ENCODE results near the gene FBXW11.

FBXW11 gene

DNA sequence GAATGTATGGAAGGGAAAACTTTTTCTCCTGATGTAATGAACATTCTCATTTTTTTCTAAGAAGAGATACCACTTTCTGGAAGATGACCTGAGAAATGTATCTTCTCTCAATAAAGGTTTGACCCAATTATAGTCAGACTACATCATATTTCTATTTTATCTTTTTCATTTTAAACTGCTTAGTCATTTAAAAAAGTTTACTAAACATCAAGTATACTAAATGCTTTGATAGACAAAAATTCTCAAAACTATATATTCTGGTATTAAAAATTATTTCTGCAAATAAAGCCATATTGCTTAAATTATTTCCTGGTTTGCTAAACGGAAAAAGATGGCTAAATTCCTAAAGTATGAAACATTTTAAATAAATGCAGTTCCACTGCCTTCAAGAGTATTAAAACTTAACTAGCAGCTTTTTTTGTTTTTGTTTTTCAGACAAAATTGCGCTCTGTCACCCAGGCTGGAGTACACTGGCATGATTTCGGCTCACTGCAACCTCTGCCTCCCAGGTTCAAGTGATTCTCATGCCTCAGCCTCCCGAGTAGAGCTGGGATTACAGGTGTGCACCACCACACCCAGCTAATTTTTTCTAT lies 37.1 kb downstream of the FBXW11 start:
- Histone ChIP-seq H3K4me1 (no peaks in the 10 kb centered on the region; the same call in 1 of the 2 replicates), H3K4me3 (no peak overlapping the region), H3K9me3 (no peaks in the 10 kb centered on the region), H3K36me3 (replicated peaks) (no peaks in the 10 kb centered on the region), H3K27me3 (ENCODE audit: low read depth) (no peaks in the 10 kb centered on the region)
- in situ Hi-C loops (cut with MboI; ENCODE audit: low sequenced_read_pairs) = no loop called here
- DNase-seq (ENCODE audit: low spot score in 2 of 2) = no peak

DNA sequence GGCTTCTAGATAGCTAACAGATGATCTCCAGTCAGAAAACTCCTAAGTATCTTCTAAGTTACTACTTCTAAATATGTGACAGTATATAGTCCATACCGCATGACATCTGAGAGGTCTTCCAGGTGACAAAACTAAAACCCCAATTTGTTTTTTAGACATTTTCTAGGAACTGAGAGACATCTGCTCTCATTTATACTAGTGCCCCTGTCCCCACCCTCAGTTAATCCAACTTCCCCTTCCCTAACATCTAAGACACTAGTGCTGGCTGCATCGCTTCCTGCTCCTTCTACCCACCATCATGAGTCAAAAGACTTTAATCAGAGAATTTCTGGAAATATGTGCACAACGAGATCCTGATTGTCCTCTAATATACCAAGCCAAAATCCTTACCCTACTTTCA lies 37.9 kb downstream of the FBXW11 start:
- Histone ChIP-seq H3K9me3 (no peaks in the 10 kb centered on the region), H3K36me3 (replicated peaks) (no peaks in the 10 kb centered on the region), H3K27me3 (ENCODE audit: low read depth) (no peaks in the 10 kb centered on the region), H3K4me3 (no peak overlapping the region), H3K4me1 (peaks cover 4% of the 10 kb centered on the region)
- DNase-seq (ENCODE audit: low spot score in 2 of 2) = no peak
- in situ Hi-C loops (cut with MboI; ENCODE audit: low sequenced_read_pairs) = no loop called here

DNA sequence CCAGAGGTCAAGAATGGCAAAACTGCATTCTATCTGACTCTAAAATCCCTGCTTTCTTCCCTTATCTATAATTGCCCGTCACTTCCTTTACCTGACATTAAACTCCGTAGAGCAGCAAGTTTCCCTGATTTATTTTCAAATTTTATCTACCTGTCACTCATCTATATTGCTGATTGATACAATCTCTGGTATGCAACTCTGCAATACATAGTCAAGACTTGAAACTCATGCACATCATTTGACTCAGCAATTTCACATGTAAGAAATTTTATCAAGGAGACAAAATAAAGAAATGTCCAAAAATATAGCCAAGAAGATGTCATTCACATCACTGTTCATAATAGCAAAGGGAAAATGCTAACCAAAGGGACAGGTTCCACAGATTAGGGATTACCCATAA lies 39.5 kb downstream of the FBXW11 start:
- Histone ChIP-seq H3K4me3 (no peak overlapping the region), H3K4me1 (peaks cover 4% of the 10 kb centered on the region), H3K27me3 (ENCODE audit: low read depth) (no peaks in the 10 kb centered on the region), H3K36me3 (replicated peaks) (no peaks in the 10 kb centered on the region), H3K9me3 (no peaks in the 10 kb centered on the region)
- in situ Hi-C loops (cut with MboI; ENCODE audit: low sequenced_read_pairs) = no loop called here
- DNase-seq (ENCODE audit: low spot score in 2 of 2) = no peak

DNA sequence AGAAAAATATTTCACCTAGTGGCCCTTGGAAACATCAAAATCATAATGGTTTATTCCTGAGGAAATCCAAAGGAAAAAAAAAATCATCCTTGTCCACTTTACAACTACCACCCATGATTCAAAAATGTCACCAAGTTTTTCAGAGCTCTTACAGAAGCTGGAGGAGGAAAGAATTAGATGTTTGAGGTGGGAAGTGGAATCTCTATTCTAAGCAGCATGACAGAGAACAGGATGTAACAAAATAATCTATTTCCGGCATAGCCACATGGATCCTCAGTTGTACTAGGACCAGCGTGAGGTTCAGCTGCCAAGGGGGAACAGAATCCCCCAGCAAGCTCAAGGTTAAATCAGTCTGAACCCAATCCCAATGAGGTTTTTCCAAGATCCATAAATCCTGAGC lies 40.2 kb downstream of the FBXW11 start:
- Histone ChIP-seq H3K4me1 (peaks cover 4% of the 10 kb centered on the region), H3K9me3 (no peaks in the 10 kb centered on the region), H3K4me3 (no peak overlapping the region), H3K27me3 (ENCODE audit: low read depth) (no peaks in the 10 kb centered on the region), H3K36me3 (replicated peaks) (no peaks in the 10 kb centered on the region)
- DNase-seq (ENCODE audit: low spot score in 2 of 2) = no peak
- in situ Hi-C loops (cut with MboI; ENCODE audit: low sequenced_read_pairs) = no loop called here

DNA sequence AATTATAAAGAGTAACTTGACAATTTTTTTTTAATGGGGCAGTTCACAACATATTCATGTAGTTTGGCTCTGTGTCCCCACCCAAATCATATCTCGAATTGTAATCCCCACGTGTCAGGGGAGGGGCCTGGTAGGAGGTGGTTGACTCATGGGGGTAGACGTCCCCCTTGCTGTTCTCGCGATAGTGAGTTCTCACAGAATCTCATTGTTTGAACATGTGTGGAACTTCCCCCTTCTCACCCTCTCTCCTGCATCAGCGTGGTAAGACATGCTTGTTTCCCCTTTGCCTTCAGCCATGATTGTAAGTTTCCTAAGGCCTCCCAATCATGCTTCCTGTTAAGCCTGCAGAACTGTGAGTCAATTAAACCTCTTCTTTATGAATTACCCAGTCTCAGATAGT lies 40.7 kb downstream of the FBXW11 start:
- no peak for DNase-seq (ENCODE audit: low spot score in 2 of 2)
- in situ Hi-C loops (cut with MboI; ENCODE audit: low sequenced_read_pairs) = no loop called here

DNA sequence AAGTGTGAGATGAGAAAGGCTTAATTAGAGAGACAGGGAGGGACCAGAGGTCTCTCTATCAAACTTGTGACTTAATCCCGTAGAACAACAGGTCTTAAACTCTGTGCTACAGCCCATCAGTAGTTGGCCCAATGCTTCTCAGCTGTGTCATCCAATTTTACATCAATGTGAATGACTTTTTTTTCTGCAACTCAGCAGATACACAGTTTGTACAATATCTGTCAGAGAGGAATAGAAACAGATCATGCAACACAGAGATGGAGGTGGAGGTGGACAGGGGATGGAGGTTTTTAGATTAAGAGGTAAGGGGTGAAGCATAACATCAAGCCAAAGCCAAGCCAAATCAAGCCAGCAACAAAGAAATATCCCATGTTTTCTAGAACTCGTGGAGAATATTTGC lies 43.0 kb downstream of the FBXW11 start:
- no peaks in the 10 kb centered on the region for H3K36me3 ChIP-seq (replicated peaks)
- in situ Hi-C loops (cut with MboI; ENCODE audit: low sequenced_read_pairs) = no loop called here

More for the DNA sequence above, 40.7 kb downstream of the FBXW11 start:
- peaks cover 4% of the 10 kb centered on the region for H3K4me1 ChIP-seq
- H3K4me3 ChIP-seq = no peak overlapping the region
- no peaks in the 10 kb centered on the region for H3K27me3 ChIP-seq (ENCODE audit: low read depth)
- no peaks in the 10 kb centered on the region for H3K9me3 ChIP-seq
- H3K36me3 ChIP-seq (replicated peaks) = no peaks in the 10 kb centered on the region

DNA sequence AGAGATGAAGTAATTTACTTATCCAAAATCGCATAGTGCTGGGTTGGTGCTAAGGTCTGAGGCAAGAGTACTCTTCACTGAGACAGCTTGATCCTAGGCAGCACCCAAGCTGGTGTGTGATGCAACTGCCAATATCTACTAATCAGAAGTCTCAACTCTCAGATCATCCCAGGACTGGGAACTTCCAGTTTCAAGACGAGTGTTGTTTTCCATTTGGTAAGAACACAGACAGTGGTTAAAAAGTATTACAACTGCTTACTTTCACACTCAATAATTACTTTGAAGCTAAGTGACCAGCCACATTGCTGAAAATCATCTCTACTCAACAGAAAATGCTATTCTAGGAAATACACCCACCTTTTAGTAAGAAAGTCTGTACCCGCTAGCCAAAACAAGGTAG lies 45.3 kb downstream of the FBXW11 start:
- DNase-seq (ENCODE audit: low spot score in 2 of 2) = no peak

More for the DNA sequence above, 43.0 kb downstream of the FBXW11 start:
- no peaks in the 10 kb centered on the region for H3K27me3 ChIP-seq (ENCODE audit: low read depth)
- no peak for DNase-seq (ENCODE audit: low spot score in 2 of 2)
- H3K9me3 ChIP-seq = no peaks in the 10 kb centered on the region
- H3K4me1 ChIP-seq = peaks cover 4% of the 10 kb centered on the region; the same call in 1 of the 2 replicates
- no peak overlapping the region for H3K4me3 ChIP-seq

DNA sequence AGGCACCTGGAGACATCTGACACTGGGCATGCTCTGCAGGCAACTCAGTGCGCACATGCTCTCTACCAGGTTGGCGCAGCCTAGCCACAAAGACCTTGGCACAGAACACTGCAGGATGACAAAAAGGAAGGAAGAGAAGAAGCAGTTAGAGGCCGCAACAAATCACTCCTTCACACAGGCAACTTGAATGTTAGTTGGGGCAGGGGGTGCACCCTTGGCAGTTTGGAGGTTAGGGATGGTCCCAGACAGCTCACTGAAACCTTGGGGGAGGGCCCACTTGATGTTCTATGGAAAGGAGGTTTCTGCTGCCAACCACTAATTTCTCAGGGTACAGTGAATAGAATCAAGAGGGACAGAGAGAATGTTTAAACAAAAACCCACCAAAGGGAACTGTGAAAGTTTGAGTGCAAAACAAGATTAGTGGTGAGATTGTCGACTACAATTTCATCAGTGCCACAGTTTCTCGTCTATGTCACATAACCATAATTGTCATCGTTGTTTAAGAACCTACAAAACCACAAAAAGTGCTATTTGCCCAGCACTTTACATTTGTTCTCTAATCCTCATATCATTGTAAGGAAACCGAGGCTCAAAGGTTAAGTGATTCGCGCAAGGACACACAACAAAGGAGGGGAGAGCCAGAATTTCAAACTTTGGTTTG lies 48.7 kb downstream of the FBXW11 start:
- H3K4me3 ChIP-seq = no peak overlapping the region
- H3K36me3 ChIP-seq (replicated peaks) = no peaks in the 10 kb centered on the region
- H3K4me1 ChIP-seq = peaks cover 15% of the 10 kb centered on the region
- DNase-seq (ENCODE audit: low spot score in 2 of 2) = peak in 1 of 2 experiments; percentile 14
- H3K9me3 ChIP-seq = no peaks in the 10 kb centered on the region
- no peaks in the 10 kb centered on the region for H3K27me3 ChIP-seq (ENCODE audit: low read depth)
- in situ Hi-C loops (cut with MboI; ENCODE audit: low sequenced_read_pairs) = no loop called here

More for the DNA sequence above, 45.3 kb downstream of the FBXW11 start:
- no peaks in the 10 kb centered on the region for H3K27me3 ChIP-seq (ENCODE audit: low read depth)
- no peaks in the 10 kb centered on the region for H3K36me3 ChIP-seq (replicated peaks)
- no peak overlapping the region for H3K4me3 ChIP-seq
- in situ Hi-C loops (cut with MboI; ENCODE audit: low sequenced_read_pairs) = no loop called here
- peaks cover 13% of the 10 kb centered on the region for H3K4me1 ChIP-seq
- H3K9me3 ChIP-seq = no peaks in the 10 kb centered on the region

DNA sequence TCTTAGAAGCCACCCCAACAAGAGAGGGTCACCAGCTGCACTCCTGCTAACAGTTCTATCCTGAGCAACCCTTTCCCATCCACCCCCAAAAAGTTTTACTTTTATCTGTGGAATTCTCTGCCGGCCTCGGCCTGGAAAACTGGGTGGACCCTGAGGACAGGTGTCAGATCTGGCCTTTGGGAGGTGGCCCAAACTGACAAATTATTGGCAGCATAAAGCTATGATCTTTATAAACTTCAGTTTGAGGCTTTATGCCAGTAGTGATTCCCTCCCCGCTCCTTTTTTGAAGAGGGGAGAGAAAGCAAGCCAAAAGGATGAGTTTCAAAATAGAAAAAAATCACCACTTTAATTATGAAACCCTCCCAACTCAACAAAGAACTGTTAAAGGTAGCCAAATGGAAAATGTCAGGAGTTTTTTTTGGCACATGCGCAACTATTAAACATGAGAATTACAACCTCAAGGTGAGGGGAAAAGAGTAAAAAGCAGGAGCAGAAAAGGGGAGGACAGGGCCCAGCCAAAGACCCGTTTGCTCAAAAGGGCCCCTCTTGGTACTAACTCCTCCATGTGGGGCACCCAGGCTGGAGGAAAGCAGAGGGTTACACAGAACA lies 49.4 kb downstream of the FBXW11 start:
- no peaks in the 10 kb centered on the region for H3K27me3 ChIP-seq (ENCODE audit: low read depth)
- no peak overlapping the region for H3K4me3 ChIP-seq
- in situ Hi-C loops (cut with MboI; ENCODE audit: low sequenced_read_pairs) = no loop called here
- H3K36me3 ChIP-seq (replicated peaks) = no peaks in the 10 kb centered on the region
- no peak for DNase-seq (ENCODE audit: low spot score in 2 of 2)
- no peaks in the 10 kb centered on the region for H3K9me3 ChIP-seq
- H3K4me1 ChIP-seq = peaks cover 15% of the 10 kb centered on the region

DNA sequence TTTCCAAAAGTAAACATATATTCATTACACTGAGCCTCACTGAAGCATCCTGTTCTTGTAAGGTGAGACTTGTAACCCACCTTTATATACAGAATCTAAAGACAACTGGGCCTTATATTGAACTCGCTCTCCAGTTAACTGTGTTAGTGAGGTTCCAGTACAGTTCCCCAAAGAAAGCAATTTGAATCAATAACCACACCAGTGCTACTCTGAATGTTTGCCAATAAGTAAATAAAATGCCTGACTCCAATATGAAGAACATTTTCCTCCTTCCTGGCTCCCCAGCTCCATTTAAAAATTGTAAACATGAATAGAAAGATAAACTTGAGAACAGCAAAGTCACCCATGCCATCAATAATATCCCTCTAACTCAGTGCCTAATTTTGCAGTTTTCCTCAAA lies 50.1 kb downstream of the FBXW11 start:
- H3K4me1 ChIP-seq = peaks cover 15% of the 10 kb centered on the region
- no peak overlapping the region for H3K4me3 ChIP-seq
- H3K36me3 ChIP-seq (replicated peaks) = no peaks in the 10 kb centered on the region
- H3K27me3 ChIP-seq (ENCODE audit: low read depth) = no peaks in the 10 kb centered on the region
- no peak for DNase-seq (ENCODE audit: low spot score in 2 of 2)
- in situ Hi-C loops (cut with MboI; ENCODE audit: low sequenced_read_pairs) = no loop called here
- no peaks in the 10 kb centered on the region for H3K9me3 ChIP-seq

DNA sequence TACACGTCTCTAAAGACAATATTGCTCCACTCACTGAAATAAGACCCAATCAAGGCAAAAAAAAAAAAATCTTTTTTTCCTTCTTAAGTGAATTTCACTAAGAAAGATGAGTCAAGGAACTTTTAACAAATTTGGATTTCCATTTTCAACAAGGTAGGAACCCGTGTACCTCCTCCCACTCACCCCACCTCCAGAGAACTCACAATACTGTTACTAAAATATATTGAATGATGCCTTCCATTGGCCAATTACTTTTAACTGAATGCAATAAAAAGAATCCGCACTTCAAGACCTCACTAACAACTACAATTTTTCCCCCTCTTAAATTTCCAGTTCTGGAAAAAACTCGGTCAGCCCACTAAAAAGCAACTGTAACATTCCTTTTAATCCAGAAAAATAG lies 50.7 kb downstream of the FBXW11 start:
- in situ Hi-C loops (cut with MboI; ENCODE audit: low sequenced_read_pairs) = no loop called here
- Histone ChIP-seq H3K4me1 (peaks cover 15% of the 10 kb centered on the region), H3K4me3 (no peak overlapping the region), H3K9me3 (no peaks in the 10 kb centered on the region), H3K27me3 (ENCODE audit: low read depth) (no peaks in the 10 kb centered on the region), H3K36me3 (replicated peaks) (no peaks in the 10 kb centered on the region)
- DNase-seq (ENCODE audit: low spot score in 2 of 2) = no peak

DNA sequence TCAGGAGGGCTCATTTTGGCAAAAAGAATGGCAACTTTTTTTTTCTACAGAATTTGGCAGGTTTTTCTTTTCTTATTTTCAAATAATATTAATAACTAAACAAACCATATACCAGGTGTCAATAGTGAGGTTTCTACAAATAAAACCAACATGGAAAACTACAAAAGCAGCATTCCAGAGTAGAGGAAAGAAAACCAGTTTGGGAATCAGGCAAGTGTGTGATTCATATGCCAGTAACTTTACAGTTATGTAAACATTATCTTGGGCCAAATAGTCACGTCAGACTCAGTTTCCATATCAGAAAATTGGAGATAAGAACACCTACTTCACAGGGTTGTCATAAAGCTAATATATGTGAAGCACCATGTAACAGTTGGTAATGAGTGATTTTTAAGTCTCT lies 51.7 kb downstream of the FBXW11 start:
- Histone ChIP-seq H3K27me3 (ENCODE audit: low read depth) (no peaks in the 10 kb centered on the region), H3K4me1 (peaks cover 15% of the 10 kb centered on the region), H3K4me3 (no peak overlapping the region), H3K36me3 (replicated peaks) (no peaks in the 10 kb centered on the region), H3K9me3 (no peaks in the 10 kb centered on the region)
- DNase-seq (ENCODE audit: low spot score in 2 of 2) = no peak
- in situ Hi-C loops (cut with MboI; ENCODE audit: low sequenced_read_pairs) = no loop called here

DNA sequence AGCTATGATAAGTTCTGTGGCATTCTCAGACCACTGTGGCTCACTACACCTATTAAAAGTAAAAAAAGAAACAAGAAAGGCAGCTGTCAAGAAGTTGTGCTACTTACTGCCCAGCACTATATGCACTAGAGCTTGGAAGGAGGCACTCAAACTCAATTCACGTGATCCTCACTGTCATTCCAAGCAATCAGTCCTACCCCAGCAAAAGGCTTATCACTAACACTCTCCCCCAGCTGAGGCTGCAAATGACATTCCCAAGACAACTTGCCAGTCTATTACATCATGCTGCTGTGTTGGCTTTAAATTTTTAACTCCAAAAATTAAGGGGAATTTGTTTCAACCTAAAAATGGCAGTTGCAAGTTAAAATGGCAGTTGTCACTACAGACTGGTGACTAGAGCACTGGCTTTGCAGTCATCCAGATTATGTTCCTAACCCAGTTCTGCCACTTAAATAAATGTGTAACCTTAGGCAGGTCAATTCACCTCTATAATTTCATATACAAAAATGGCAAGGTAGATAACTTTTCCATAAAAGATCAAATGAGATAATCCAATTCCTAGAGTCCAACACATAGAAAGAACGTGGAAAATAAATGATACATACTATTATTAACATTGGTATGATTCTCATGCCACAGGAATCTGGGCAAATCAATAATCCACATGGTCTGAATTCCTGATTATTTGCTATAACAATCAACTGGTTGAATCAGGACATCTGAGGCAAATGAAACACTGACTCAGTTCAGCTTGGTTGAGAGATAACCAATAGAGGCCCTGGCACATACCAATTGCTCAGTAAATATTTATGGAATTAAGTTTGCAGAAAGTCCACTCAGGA lies 52.4 kb downstream of the FBXW11 start:
- no peaks in the 10 kb centered on the region for H3K27me3 ChIP-seq (ENCODE audit: low read depth)
- in situ Hi-C loops (cut with MboI; ENCODE audit: low sequenced_read_pairs) = no loop called here
- DNase-seq (ENCODE audit: low spot score in 2 of 2) = no peak
- H3K4me1 ChIP-seq = peaks cover 15% of the 10 kb centered on the region
- H3K9me3 ChIP-seq = no peaks in the 10 kb centered on the region
- no peaks in the 10 kb centered on the region for H3K36me3 ChIP-seq (replicated peaks)
- no peak overlapping the region for H3K4me3 ChIP-seq

DNA sequence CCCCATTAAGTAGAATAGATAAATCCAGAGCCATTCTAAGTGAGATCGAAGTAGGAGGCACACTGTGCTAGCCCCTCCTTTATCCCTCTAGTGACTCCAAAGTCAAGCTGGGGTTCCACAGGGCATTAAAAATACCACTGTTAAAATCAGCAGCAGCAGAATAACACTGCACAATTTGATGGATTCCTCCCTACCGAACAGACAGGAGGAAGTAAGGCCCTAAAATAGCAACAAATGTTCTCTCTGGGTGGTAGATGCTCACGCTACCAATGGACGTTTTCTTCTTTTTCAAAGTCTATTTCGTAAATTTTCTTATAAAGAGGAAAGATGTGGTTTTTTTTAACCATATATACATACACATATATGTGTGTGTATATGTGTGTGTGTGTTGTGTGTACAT lies 54.4 kb downstream of the FBXW11 start:
- Histone ChIP-seq H3K27me3 (ENCODE audit: low read depth) (no peaks in the 10 kb centered on the region), H3K4me3 (no peak overlapping the region), H3K4me1 (peaks cover 7% of the 10 kb centered on the region), H3K36me3 (replicated peaks) (no peaks in the 10 kb centered on the region), H3K9me3 (no peaks in the 10 kb centered on the region)
- in situ Hi-C loops (cut with MboI; ENCODE audit: low sequenced_read_pairs) = no loop called here
- DNase-seq (ENCODE audit: low spot score in 2 of 2) = no peak

Measured in HAP-1 (cell line).